Kidney (tissue), 14 donors: ENCODE measurements around the gene CDH11. TPM values are rescaled to one million over a fixed set of nuclear protein-coding genes. Genes with fewer than 3 reads are reported as not detected.

Experiments
- DNase-seq, 5 donors: peaks; one replicate each; pipeline ENCODE4 v3.0.0-alpha.2; 2013 to 2020
- FAIRE-seq: peaks from 2 replicates; lab custom pipeline; 2012; peaks lifted over from hg19 to GRCh38; lab: Jason Lieb, UNC
- H3K27ac ChIP-seq, 2 donors: one replicate each; pipeline ENCODE4 v1.7.0; 2013; ENCODE audit warnings: low read depth in 2 of 2, low read length in 2 of 2, inconsistent platforms in 1 of 2
- H3K27me3 ChIP-seq: one replicate; pipeline ENCODE4 v1.7.1; 2013; ENCODE audit warnings: low read length, inconsistent platforms; ENCODE audit not compliant: control insufficient read depth, insufficient read depth
- H3K36me3 ChIP-seq, 3 donors: one replicate each; pipeline versions ENCODE4 v1.7.0 to v1.7.1; 2013; ENCODE audit warnings: low read length in 3 of 3, control low read depth in 1 of 3, inconsistent platforms in 1 of 3; ENCODE audit not compliant: insufficient read depth in 3 of 3, control insufficient read depth in 2 of 3
- H3K4me1 ChIP-seq, 3 donors: one replicate each; pipeline versions ENCODE4 v1.7.0 to v1.7.1; 2013; ENCODE audit warnings: low read length in 3 of 3, inconsistent platforms in 1 of 3, low read depth in 1 of 3; ENCODE audit not compliant: control insufficient read depth in 2 of 3, insufficient read depth in 2 of 3
- H3K4me3 ChIP-seq, 3 donors: one replicate each; pipeline versions ENCODE4 v1.7.0 to v1.8.1; 2013; ENCODE audit warnings: low read length in 3 of 3, control low read depth in 1 of 3, inconsistent platforms in 1 of 3
- H3K9ac ChIP-seq, 3 donors: one replicate each; pipeline versions ENCODE4 v1.7.0 to v1.7.1; 2013; ENCODE audit warnings: low read length in 3 of 3, control low read depth in 1 of 3, inconsistent platforms in 1 of 3
- H3K9me3 ChIP-seq, 3 donors: one replicate each; pipeline versions ENCODE4 v1.7.0 to v1.7.1; 2013; ENCODE audit warnings: low read length in 3 of 3, control low read depth in 1 of 3, inconsistent platforms in 1 of 3; ENCODE audit not compliant: control insufficient read depth in 2 of 3, insufficient read depth in 1 of 3
- CTCF ChIP-seq: IDR thresholded peaks from 3 replicates; pipeline ENCODE4 v1.5.1; 2012; ENCODE audit warnings: mild to moderate bottlenecking, moderate library complexity, borderline replicate concordance; ENCODE audit not compliant: insufficient read depth; ENCODE audit errors: extremely low read depth
- intact Hi-C: fragments of 100-400 bp; cut with DNase I; formaldehyde crosslinking; loops from one replicate; pipeline ENCODE4 v1.11.1; 2022
- polyA plus RNA-seq: library from polyadenylated mRNA; stranded (reverse); fragments of 350-450 nt; fragmentation: Illumina TruSeq; extraction: RNeasy Lipid Tissue Mini Kit (QIAGEN cat#74804); gene quantifications from one replicate; pipeline ENCODE4 v1.2.3, GENCODE V29; 2014; ENCODE audit warnings: low read depth, low replicate concordance; ENCODE audit not compliant: insufficient read depth
- total RNA-seq: library from RNA; stranded (reverse); fragmentation: NEBNext Ultra II Directional; extraction: Animal tissue kit (Norgen Biotek cat#: 25700); gene quantifications from one replicate; pipeline ENCODE4 v1.2.1, GENCODE V29; 2021
- donor health status: control.
- donor health status: control.
- donor health status: control.
- donor health status: control.
- donor health status: control.
- donor health status: DM: yes; HTN: yes; CAD: no.
- donor health status: Normal renal cell carcinoma (clear cell type).

The CDH11 gene
- total and polyA plus RNA-seq, 2 donors from 2014 or later: 3.0 to 44.9 TPM

GRCh38 chr16:64991001-64991400, 130.9 kb downstream of the CDH11 start:
- H3K27ac ChIP-seq: no peak overlapping the region
- no peaks in the 10 kb centered on the region for H3K9me3 ChIP-seq
- peaks cover 0 to 13% (median 4%) of the 10 kb centered on the region in 3 donors for H3K36me3 ChIP-seq
- no peaks in the 10 kb centered on the region for H3K4me1 ChIP-seq
- no peak for TF ChIP-seq CTCF
- DNase-seq (no peak), FAIRE-seq (no peak)
- H3K9ac ChIP-seq: no peak overlapping the region
- no peaks in the 10 kb centered on the region for H3K27me3 ChIP-seq
- no peak overlapping the region for H3K4me3 ChIP-seq
- intact Hi-C loops: no loop called here

- Histone ChIP-seq H3K36me3 (peaks cover 0 to 13% (median 4%) of the 10 kb centered on the region in 3 donors), H3K9me3 (no peaks in the 10 kb centered on the region), H3K4me1 (no peaks in the 10 kb centered on the region), H3K9ac (no peak overlapping the region), H3K27me3 (no peaks in the 10 kb centered on the region), H3K4me3 (no peak overlapping the region), H3K27ac (no peak overlapping the region)
- DNase-seq (peak in 2 of 5 donors; percentile 22 to 39), FAIRE-seq (no peak)
- intact Hi-C loops: no loop called here
- TF ChIP-seq CTCF: no peak
Measured at GRCh38 chr16:64990101-64990500, 131.8 kb downstream of the CDH11 start.

- Histone ChIP-seq H3K36me3 (peaks cover 0 to 12% (median 4%) of the 10 kb centered on the region in 3 donors), H3K9ac (no peak overlapping the region), H3K4me1 (no peaks in the 10 kb centered on the region), H3K27me3 (no peaks in the 10 kb centered on the region), H3K4me3 (no peak overlapping the region), H3K9me3 (no peaks in the 10 kb centered on the region), H3K27ac (no peak overlapping the region)
- intact Hi-C loops: no loop called here
- DNase-seq: no peak
- no peak for FAIRE-seq
- no peak for TF ChIP-seq CTCF
Measured at GRCh38 chr16:64989050-64989449, 132.8 kb downstream of the CDH11 start.

- no peaks in the 10 kb centered on the region for H3K4me1 ChIP-seq
- peak in 4 of 5 donors; percentile 38 to 90 (median 68) for DNase-seq
- no peaks in the 10 kb centered on the region for H3K9me3 ChIP-seq
- H3K4me3 ChIP-seq: no peak overlapping the region
- H3K27ac ChIP-seq: no peak overlapping the region
- FAIRE-seq: no peak
- peak; percentile 22 for TF ChIP-seq CTCF
- intact Hi-C loops: no loop called here
- H3K36me3 ChIP-seq: peaks cover 0 to 5% (median 0%) of the 10 kb centered on the region in 3 donors
- H3K9ac ChIP-seq: no peak overlapping the region
- H3K27me3 ChIP-seq: no peaks in the 10 kb centered on the region
Measured at GRCh38 chr16:64983963-64984362, 137.9 kb downstream of the CDH11 start.
